Measurements from ENCODE around the gene STON1.

STON1 gene

GRCh38 chr2:48578313-48578712 lies 48.4 kb downstream of the STON1 start:
- Histone ChIP-seq H3K36me3 (replicated peaks; ENCODE audit: low read depth, low read length) (no peaks in the 10 kb centered on the region), H2AFZ (ENCODE audit: low read depth, low read length) (no peak overlapping the region), H3K79me2 (ENCODE audit: low read length) (no peaks in the 10 kb centered on the region), H3K27ac (ENCODE audit: low read length) (no peak overlapping the region), H3K9me3 (ENCODE audit: insufficient read depth, low read length) (no peaks in the 10 kb centered on the region), H3K9ac (ENCODE audit: low read length) (no peak overlapping the region), H3K4me3 (ENCODE audit: low read length) (no peak overlapping the region), H3K4me1 (ENCODE audit: low read length) (no peaks in the 10 kb centered on the region; the same call in 1 of the 2 replicates), H3K4me2 (ENCODE audit: low read length) (no peak overlapping the region), H3K27me3 (ENCODE audit: low read depth, low read length) (peaks cover 18% of the 10 kb centered on the region), H4K20me1 (ENCODE audit: insufficient read depth, low read length) (no peaks in the 10 kb centered on the region)
- TF ChIP-seq CTCF (IDR thresholded peaks at IDR 0.05; ENCODE audit: low read depth, low read length) (no peak), EZH2phosphoT487 (IDR thresholded peaks at IDR 0.05; ENCODE audit: low read depth) (no peak)

- H2AFZ ChIP-seq (ENCODE audit: low read depth, low read length) = no peak overlapping the region
- no peaks in the 10 kb centered on the region for H3K79me2 ChIP-seq (ENCODE audit: low read length)
- peaks cover 1% of the 10 kb centered on the region; the same call in 1 of the 2 replicates for H3K4me1 ChIP-seq (ENCODE audit: low read length)
- peaks cover 18% of the 10 kb centered on the region for H3K27me3 ChIP-seq (ENCODE audit: low read depth, low read length)
- no peak for TF ChIP-seq EZH2phosphoT487 (IDR thresholded peaks at IDR 0.05; ENCODE audit: low read depth)
- TF ChIP-seq CTCF (IDR thresholded peaks at IDR 0.05; ENCODE audit: low read depth, low read length) = no peak
- no peaks in the 10 kb centered on the region for H3K9me3 ChIP-seq (ENCODE audit: insufficient read depth, low read length)
- no peak overlapping the region for H3K27ac ChIP-seq (ENCODE audit: low read length)
- H3K9ac ChIP-seq (ENCODE audit: low read length) = no peak overlapping the region
- no peak overlapping the region for H3K4me2 ChIP-seq (ENCODE audit: low read length)
- H3K36me3 ChIP-seq (replicated peaks; ENCODE audit: low read depth, low read length) = no peaks in the 10 kb centered on the region
- H4K20me1 ChIP-seq (ENCODE audit: insufficient read depth, low read length) = no peaks in the 10 kb centered on the region
- no peak overlapping the region for H3K4me3 ChIP-seq (ENCODE audit: low read length)
Observed at GRCh38 chr2:48583961-48584360, 54.0 kb downstream of the STON1 start.

- no peak overlapping the region for H3K9ac ChIP-seq (ENCODE audit: low read length)
- H3K27ac ChIP-seq (ENCODE audit: low read length) = no peak overlapping the region
- no peaks in the 10 kb centered on the region for H3K36me3 ChIP-seq (replicated peaks; ENCODE audit: low read depth, low read length)
- peaks cover 18% of the 10 kb centered on the region for H3K27me3 ChIP-seq (ENCODE audit: low read depth, low read length)
- no peaks in the 10 kb centered on the region for H4K20me1 ChIP-seq (ENCODE audit: insufficient read depth, low read length)
- no peak overlapping the region for H3K4me3 ChIP-seq (ENCODE audit: low read length)
- no peak overlapping the region for H2AFZ ChIP-seq (ENCODE audit: low read depth, low read length)
- no peak for TF ChIP-seq CTCF (IDR thresholded peaks at IDR 0.05; ENCODE audit: low read depth, low read length)
- no peak overlapping the region for H3K4me2 ChIP-seq (ENCODE audit: low read length)
- peaks cover 3% of the 10 kb centered on the region; the same call in 1 of the 2 replicates for H3K4me1 ChIP-seq (ENCODE audit: low read length)
- H3K9me3 ChIP-seq (ENCODE audit: insufficient read depth, low read length) = no peaks in the 10 kb centered on the region
- no peaks in the 10 kb centered on the region for H3K79me2 ChIP-seq (ENCODE audit: low read length)
Observed at GRCh38 chr2:48584551-48584950, 54.6 kb downstream of the STON1 start.

GRCh38 chr2:48586433-48586832 lies 56.5 kb downstream of the STON1 start:
- H4K20me1 ChIP-seq (ENCODE audit: insufficient read depth, low read length) = no peaks in the 10 kb centered on the region
- no peak overlapping the region for H3K9ac ChIP-seq (ENCODE audit: low read length)
- no peak overlapping the region for H3K4me3 ChIP-seq (ENCODE audit: low read length)
- TF ChIP-seq CTCF (IDR thresholded peaks at IDR 0.05; ENCODE audit: low read depth, low read length) (no peak), EZH2phosphoT487 (IDR thresholded peaks at IDR 0.05; ENCODE audit: low read depth) (no peak)
- no peaks in the 10 kb centered on the region for H3K9me3 ChIP-seq (ENCODE audit: insufficient read depth, low read length)
- no peak overlapping the region for H3K4me2 ChIP-seq (ENCODE audit: low read length)
- H3K79me2 ChIP-seq (ENCODE audit: low read length) = no peaks in the 10 kb centered on the region
- no peaks in the 10 kb centered on the region for H3K36me3 ChIP-seq (replicated peaks; ENCODE audit: low read depth, low read length)
- H2AFZ ChIP-seq (ENCODE audit: low read depth, low read length) = no peak overlapping the region
- peaks cover 8% of the 10 kb centered on the region for H3K27me3 ChIP-seq (ENCODE audit: low read depth, low read length)
- no peak overlapping the region for H3K27ac ChIP-seq (ENCODE audit: low read length)
- H3K4me1 ChIP-seq (ENCODE audit: low read length) = peaks cover 3% of the 10 kb centered on the region; the same call in 1 of the 2 replicates
